Kidney epithelial cell (primary cell): ENCODE measurements around the gene NPPC. TPM values are rescaled to one million over a fixed set of nuclear protein-coding genes. Genes with fewer than 3 reads are reported as not detected.

Source experiments
- DNase-seq: peaks from one replicate; pipeline ENCODE4 v3.0.0-alpha.2; 2010; ENCODE audit warnings: low read depth
- H3K27me3 ChIP-seq: 2 replicates; pipeline ENCODE4 v1.6.0; 2011; ENCODE audit warnings: low read length; ENCODE audit not compliant: control insufficient read depth, insufficient read depth
- H3K36me3 ChIP-seq: 2 replicates; pipeline ENCODE4 v1.5.1; 2011; ENCODE audit warnings: low read length; ENCODE audit not compliant: control insufficient read depth, insufficient read depth
- H3K4me3 ChIP-seq: 2 replicates; pipeline ENCODE4 v1.5.1; 2011; ENCODE audit warnings: low read depth, mild to moderate bottlenecking, control low read depth, low read length
- total RNA-seq: library from RNA; depleted of rRNA; stranded (reverse); fragments of >200 nt; gene quantifications from 2 replicates; pipeline ENCODE4 v1.2.3, GENCODE V29; 2015
- TF ChIP-seq, protein P1 (sequence below): IDR thresholded peaks from 2 replicates; pipeline ENCODE4 v1.5.1; 2011; ENCODE audit warnings: mild to moderate bottlenecking, moderate library complexity, low read length, control low read depth, inconsistent platforms; ENCODE audit not compliant: insufficient read depth, poor library complexity, severe bottlenecking

Gene NPPC
- total RNA-seq, 1 donor from 2014 or later = not detected

DNA sequence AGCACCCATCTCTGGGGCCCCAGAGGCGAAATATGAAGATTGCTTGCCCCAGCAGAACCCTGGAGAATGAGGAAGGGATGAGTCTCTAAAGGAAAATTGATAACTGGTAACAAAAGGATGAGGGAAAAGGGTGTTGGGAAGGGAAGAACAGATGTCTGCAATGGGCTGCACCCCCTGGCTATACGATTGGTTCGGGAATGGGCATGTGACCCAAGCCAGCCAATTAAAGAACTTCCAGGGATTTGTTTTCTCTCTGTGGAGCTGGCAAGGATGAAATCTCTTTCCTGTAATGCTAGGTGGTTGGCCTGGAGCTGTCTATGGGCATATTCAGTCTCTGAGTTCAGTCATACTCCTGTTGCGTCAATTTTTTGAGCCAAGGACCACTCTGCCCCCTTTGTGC is 12.8 kb upstream of the NPPC start:
- H3K4me3 ChIP-seq = no peak overlapping the region
- TF ChIP-seq, protein P1, sequence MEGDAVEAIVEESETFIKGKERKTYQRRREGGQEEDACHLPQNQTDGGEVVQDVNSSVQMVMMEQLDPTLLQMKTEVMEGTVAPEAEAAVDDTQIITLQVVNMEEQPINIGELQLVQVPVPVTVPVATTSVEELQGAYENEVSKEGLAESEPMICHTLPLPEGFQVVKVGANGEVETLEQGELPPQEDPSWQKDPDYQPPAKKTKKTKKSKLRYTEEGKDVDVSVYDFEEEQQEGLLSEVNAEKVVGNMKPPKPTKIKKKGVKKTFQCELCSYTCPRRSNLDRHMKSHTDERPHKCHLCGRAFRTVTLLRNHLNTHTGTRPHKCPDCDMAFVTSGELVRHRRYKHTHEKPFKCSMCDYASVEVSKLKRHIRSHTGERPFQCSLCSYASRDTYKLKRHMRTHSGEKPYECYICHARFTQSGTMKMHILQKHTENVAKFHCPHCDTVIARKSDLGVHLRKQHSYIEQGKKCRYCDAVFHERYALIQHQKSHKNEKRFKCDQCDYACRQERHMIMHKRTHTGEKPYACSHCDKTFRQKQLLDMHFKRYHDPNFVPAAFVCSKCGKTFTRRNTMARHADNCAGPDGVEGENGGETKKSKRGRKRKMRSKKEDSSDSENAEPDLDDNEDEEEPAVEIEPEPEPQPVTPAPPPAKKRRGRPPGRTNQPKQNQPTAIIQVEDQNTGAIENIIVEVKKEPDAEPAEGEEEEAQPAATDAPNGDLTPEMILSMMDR = no peak
- DNase-seq = no peak
- H3K36me3 ChIP-seq = no peaks in the 10 kb centered on the region
- H3K27me3 ChIP-seq = no peaks in the 10 kb centered on the region

DNA sequence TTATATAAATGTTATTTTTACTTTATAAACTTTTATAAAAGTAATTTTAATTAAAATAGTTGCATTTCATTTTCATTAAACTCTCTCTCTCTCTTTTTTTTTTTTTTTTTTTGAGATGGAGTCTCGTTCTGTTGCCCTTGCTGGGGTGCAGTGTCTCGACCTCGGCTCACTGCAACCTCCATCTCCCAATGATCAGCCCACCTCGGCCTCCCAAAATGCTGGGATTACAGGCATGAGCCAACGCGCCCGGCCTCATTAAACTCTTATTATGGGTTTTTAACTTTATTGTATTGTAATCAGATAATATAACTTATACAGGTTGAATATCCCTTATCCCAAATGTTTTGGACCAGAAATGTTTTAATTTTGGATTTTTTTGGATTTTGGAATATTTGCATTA is 10.9 kb upstream of the NPPC start:
- TF ChIP-seq, protein P1 = no peak
- no peaks in the 10 kb centered on the region for H3K36me3 ChIP-seq
- no peak for DNase-seq
- H3K27me3 ChIP-seq = no peaks in the 10 kb centered on the region
- H3K4me3 ChIP-seq = no peak overlapping the region

DNA sequence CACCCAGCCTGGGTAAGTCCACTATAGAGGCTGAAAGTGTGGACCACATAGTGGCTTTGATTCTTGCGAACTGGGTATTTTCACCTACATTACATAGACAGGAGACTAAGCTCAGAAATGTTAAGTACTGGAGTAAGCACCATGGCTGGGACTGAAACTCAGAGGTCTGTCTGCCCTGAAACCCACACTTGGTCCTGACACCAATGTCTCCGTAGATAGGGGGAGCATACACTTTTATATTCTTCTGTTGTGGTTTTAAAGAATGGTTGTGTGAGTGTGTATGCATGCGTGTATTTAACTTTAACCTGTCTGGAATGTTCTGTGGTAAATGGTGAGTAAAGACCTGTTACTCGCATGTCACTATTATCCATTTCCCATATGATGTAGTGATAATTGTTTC is 10.3 kb upstream of the NPPC start:
- no peak for DNase-seq
- peaks cover 2% of the 10 kb centered on the region for H3K27me3 ChIP-seq
- H3K4me3 ChIP-seq = no peak overlapping the region
- TF ChIP-seq, protein P1 = no peak
- H3K36me3 ChIP-seq = no peaks in the 10 kb centered on the region

DNA sequence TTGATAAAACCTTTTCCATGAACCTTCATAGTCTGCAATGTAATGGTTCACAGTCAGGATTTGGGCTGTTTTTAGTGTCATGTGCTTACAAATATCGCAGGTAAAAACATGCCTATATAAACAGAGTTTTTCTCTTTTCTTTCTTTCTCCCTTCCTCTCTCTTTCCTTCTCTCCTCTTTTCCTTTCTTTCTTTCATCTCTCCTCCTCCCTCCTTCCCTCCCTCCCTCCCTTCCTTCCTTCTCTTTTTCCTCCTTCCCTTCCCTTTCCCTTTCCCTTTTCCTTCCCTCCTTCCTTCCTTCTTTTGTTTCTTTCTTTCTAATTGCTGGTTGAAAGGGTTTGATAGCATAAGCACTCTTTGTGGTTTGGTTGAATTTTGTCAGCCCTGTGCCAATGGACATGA is 9.6 kb upstream of the NPPC start:
- Histone ChIP-seq H3K27me3 (peaks cover 2% of the 10 kb centered on the region), H3K4me3 (no peak overlapping the region), H3K36me3 (no peaks in the 10 kb centered on the region)
- TF ChIP-seq, protein P1 = no peak
- DNase-seq = no peak

DNA sequence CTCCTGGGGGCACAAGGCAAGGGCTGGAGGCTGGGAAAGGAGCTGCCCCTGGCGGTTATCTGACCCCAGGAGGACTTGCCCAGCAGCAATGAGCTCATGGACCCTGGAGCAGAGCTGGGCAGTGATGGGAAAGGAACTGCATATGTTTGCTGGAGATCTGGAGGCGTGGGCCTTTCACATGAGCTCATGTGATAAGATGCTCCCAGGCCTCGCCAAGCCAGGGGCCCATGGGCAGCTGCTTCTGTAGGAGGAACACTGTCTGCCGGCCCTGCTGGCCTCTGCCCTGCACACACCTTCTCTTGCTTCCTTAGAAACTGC is 9.0 kb upstream of the NPPC start:
- Histone ChIP-seq H3K27me3 (peaks cover 4% of the 10 kb centered on the region), H3K36me3 (no peaks in the 10 kb centered on the region), H3K4me3 (no peak overlapping the region)
- TF ChIP-seq, protein P1 = no peak
- DNase-seq = no peak

DNA sequence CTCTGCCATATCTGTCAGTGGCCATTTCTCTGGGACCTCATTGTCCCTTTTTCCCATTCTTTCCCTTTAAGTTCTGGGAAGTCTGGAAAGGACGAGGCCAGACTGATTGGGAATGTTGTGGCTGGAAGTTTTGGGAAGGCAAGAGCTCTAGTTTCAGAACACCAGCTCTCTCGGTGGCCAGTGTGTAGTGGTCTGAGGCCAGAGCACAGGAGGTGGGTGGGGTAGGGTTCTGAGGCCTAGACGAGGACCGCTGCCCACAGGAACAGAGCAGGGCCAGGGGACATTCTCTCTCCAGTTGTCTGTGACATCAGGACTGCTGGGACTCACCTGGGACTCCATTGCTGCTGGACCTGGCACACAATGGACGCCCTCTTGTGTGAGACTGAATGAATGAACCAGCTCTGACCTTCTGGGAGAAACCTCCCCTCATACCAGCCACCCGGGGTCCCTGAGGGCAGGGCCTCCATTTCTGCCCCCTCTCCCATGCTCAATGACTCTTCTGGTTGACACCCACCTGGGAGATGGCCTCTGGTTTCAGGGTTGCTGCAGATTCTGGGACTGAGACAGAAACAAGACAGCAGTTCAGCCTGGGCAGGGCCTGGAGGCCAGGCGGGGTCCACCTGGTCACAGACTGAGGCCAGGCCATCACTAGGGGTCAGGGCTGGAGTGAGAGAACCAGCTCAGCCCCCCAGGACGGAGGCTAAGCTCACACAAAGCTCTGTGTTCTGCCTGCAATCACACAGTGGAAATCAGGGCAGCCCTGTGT is 8.4 kb upstream of the NPPC start:
- no peak for DNase-seq
- TF ChIP-seq, protein P1 = no peak
- H3K4me3 ChIP-seq = no peak overlapping the region

More for the DNA sequence above, 8.4 kb upstream of the NPPC start:
- no peaks in the 10 kb centered on the region for H3K36me3 ChIP-seq
- H3K27me3 ChIP-seq = peaks cover 7% of the 10 kb centered on the region
